Hepatocyte (in vitro differentiated cells): Measurements from ENCODE around the gene UBE2O. TPM values are rescaled to one million over a fixed set of nuclear protein-coding genes. Genes with fewer than 3 reads are reported as not detected.

Source experiments
- DNase-seq: peaks from one replicate; pipeline ENCODE4 v3.0.0-alpha.2; 2016; ENCODE audit warnings: low spot score
- H2AFZ ChIP-seq: fragments of 200-600 bp; sonication (generic); 2 replicates; pipeline ENCODE4 v1.6.0; 2016; ENCODE audit warnings: antibody characterized with exemption, mild to moderate bottlenecking
- H3K27ac ChIP-seq: fragments of 200-600 bp; sonication (generic); 2 replicates; pipeline ENCODE4 v1.5.1; 2016; ENCODE audit warnings: mild to moderate bottlenecking
- H3K27me3 ChIP-seq: fragments of 200-600 bp; sonication (generic); 2 replicates; pipeline ENCODE4 v1.6.1; 2016
- H3K36me3 ChIP-seq: fragments of 200-600 bp; sonication (generic); replicated peaks from 2 replicates; pipeline ENCODE4 v1.5.1; 2016; ENCODE audit warnings: low read depth; ENCODE audit not compliant: insufficient read depth
- H3K4me1 ChIP-seq: fragments of 200-600 bp; sonication (generic); 2 replicates; pipeline ENCODE4 v1.5.1; 2016; ENCODE audit warnings: mild to moderate bottlenecking, moderate library complexity; ENCODE audit not compliant: insufficient read depth
- H3K4me2 ChIP-seq: fragments of 200-600 bp; sonication (generic); 2 replicates; pipeline ENCODE4 v1.6.0; 2016
- H3K4me3 ChIP-seq: fragments of 200-600 bp; sonication (generic); 2 replicates; pipeline ENCODE4 v1.5.1; 2016; ENCODE audit warnings: mild to moderate bottlenecking
- H3K79me2 ChIP-seq: fragments of 200-600 bp; sonication (generic); 2 replicates; pipeline ENCODE4 v1.6.0; 2017; ENCODE audit warnings: mild to moderate bottlenecking
- H3K9me2 ChIP-seq: fragments of 200-600 bp; sonication (generic); replicated peaks from 2 replicates; pipeline ENCODE4 v1.6.0; 2017; ENCODE audit warnings: mild to moderate bottlenecking; ENCODE audit not compliant: insufficient read depth
- H3K9me3 ChIP-seq: fragments of 200-600 bp; sonication (generic); 2 replicates; pipeline ENCODE4 v1.5.1; 2016; ENCODE audit warnings: low read depth, mild to moderate bottlenecking
- H4K20me1 ChIP-seq: fragments of 200-600 bp; sonication (generic); 2 replicates; pipeline ENCODE4 v1.6.0; 2016; ENCODE audit warnings: mild to moderate bottlenecking; ENCODE audit not compliant: insufficient read depth, poor library complexity, severe bottlenecking
- CTCF ChIP-seq: fragments of 200-600 bp; sonication (generic); IDR thresholded peaks from 2 replicates; pipeline ENCODE4 v1.5.1; 2016; ENCODE audit warnings: antibody characterized with exemption, mild to moderate bottlenecking; ENCODE audit not compliant: poor library complexity
- EZH2 ChIP-seq: fragments of 200-600 bp; sonication (generic); IDR thresholded peaks from 2 replicates; pipeline ENCODE4 v1.6.1; 2016; ENCODE audit warnings: antibody characterized with exemption, mild to moderate bottlenecking, borderline replicate concordance
- EZH2phosphoT487 ChIP-seq: fragments of 200-600 bp; sonication (generic); IDR thresholded peaks from one replicate; pipeline ENCODE4 v1.6.1; 2018; ENCODE audit warnings: antibody characterized with exemption, mild to moderate bottlenecking, low read depth, moderate library complexity; ENCODE audit not compliant: unreplicated experiment, severe bottlenecking
- WGBS: methylation state at CpG from one replicate; pipeline ENCODE4 v1.1.6; 2016; ENCODE audit warnings: low lambda C conversion rate; ENCODE audit errors: missing lambda C conversion rate; 5-methylcytosine and 5-hydroxymethylcytosine counted together
- polyA plus RNA-seq: library from polyadenylated mRNA; unstranded; fragments of >200 nt; fragmentation: Nextera tagmentation; extraction: Ambion mirVana; gene quantifications from 2 replicates; pipeline ENCODE4 v1.2.1, GENCODE V29; 2016
- total RNA-seq: library from RNA; depleted of rRNA; stranded (reverse); fragments of >200 nt; gene quantifications from 2 replicates; pipeline ENCODE4 v1.2.3, GENCODE V29; 2014

The UBE2O gene
- total and polyA plus RNA-seq, 2 experiments from 2014 or later = 9.7 to 15.2 TPM

- Histone ChIP-seq H3K4me3 (peak within 1 kb of the TSS; percentile 67), H3K36me3 (no peaks in the 10 kb centered on the region), H2AFZ (peak within 1 kb of the TSS; percentile 90), H3K27ac (peak within 1 kb of the TSS; percentile 98), H4K20me1 (no peaks in the 10 kb centered on the region), H3K79me2 (peaks cover 41% of the 10 kb centered on the region), H3K27me3 (no peaks in the 10 kb centered on the region), H3K4me1 (peaks cover 6% of the 10 kb centered on the region), H3K9me3 (no peaks in the 10 kb centered on the region), H3K9me2 (no peaks in the 10 kb centered on the region), H3K4me2 (peak within 1 kb of the TSS; percentile 99)
- WGBS = 1% methylated on average over 59 of the region's 75 CpGs
- peak; percentile 95 for DNase-seq
- TF ChIP-seq EZH2 = no peak
- no peak for TF ChIP-seq EZH2phosphoT487
- TF ChIP-seq CTCF = no peak
Observed at GRCh38 chr17:76353599-76354316, 99.2 kb downstream of the UBE2O start, which contains the start of gene PRPSAP1. PRPSAP1 (minus strand) TSS chr17:76353916; CDS start chr17:76353703, 213 bp downstream.

- DNase-seq = peak; percentile 45
- H3K4me2 ChIP-seq = peak overlapping the region; percentile 99
- H3K4me3 ChIP-seq = peak overlapping the region; percentile 67
- H3K27me3 ChIP-seq = no peaks in the 10 kb centered on the region
- peak overlapping the region; percentile 90 for H2AFZ ChIP-seq
- H3K9me3 ChIP-seq = no peaks in the 10 kb centered on the region
- WGBS = 2% methylated on average over 25 of the region's 51 CpGs
- peaks cover 43% of the 10 kb centered on the region for H3K79me2 ChIP-seq
- no peaks in the 10 kb centered on the region for H3K36me3 ChIP-seq
- no peaks in the 10 kb centered on the region for H3K9me2 ChIP-seq
- peaks cover 2% of the 10 kb centered on the region for H4K20me1 ChIP-seq
- peak overlapping the region; percentile 98 for H3K27ac ChIP-seq
- no peak for TF ChIP-seq EZH2
- no peak for TF ChIP-seq EZH2phosphoT487
- TF ChIP-seq CTCF = no peak
- peaks cover 6% of the 10 kb centered on the region for H3K4me1 ChIP-seq
Observed at GRCh38 chr17:76353004-76353598, 99.9 kb downstream of the UBE2O start.

GRCh38 chr17:76351526-76352071 lies 101.4 kb downstream of the UBE2O start:
- Histone ChIP-seq H3K27me3 (no peaks in the 10 kb centered on the region), H3K9me3 (no peaks in the 10 kb centered on the region), H3K4me3 (no peak overlapping the region), H3K4me2 (peak overlapping the region; percentile 99), H2AFZ (no peak overlapping the region), H3K79me2 (peaks cover 43% of the 10 kb centered on the region), H3K9me2 (no peaks in the 10 kb centered on the region), H3K4me1 (peaks cover 6% of the 10 kb centered on the region), H3K27ac (no peak overlapping the region), H3K36me3 (no peaks in the 10 kb centered on the region), H4K20me1 (peaks cover 2% of the 10 kb centered on the region)
- no peak for TF ChIP-seq EZH2
- no peak for TF ChIP-seq EZH2phosphoT487
- no peak for TF ChIP-seq CTCF
- 71% methylated on average over 9 of the region's 9 CpGs for WGBS
- DNase-seq = no peak
